Activated T-helper 1 cell treated with Interleukin-2 at 50 U/mL for 16 hours (primary cell): Measurements from ENCODE around the gene RHOB.

Source experiments
- DNase-seq: peaks from one replicate; pipeline ENCODE4 v3.0.0-alpha.2; 2020; ENCODE audit warnings: low read depth

RHOB gene

DNA sequence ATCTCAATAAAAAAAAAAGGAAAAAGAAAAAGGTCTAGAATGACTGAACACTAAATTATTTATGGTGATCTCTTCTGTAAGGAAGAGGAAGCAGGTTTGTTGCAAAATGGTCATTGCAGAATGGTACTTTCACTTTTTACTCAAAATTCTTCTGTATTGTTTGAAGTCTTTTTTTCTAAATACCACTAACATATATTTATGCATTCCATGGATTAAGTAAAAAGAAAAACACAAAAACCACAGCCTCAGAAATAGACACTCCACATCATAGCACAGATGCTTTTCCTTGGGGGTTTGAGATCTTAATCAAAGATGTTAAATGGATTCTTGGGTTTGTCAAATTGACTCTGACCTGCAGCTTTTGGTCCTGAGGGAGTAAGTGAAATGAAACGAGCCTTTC lies 47.4 kb downstream of the RHOB start:
- DNase-seq, result no peak

DNA sequence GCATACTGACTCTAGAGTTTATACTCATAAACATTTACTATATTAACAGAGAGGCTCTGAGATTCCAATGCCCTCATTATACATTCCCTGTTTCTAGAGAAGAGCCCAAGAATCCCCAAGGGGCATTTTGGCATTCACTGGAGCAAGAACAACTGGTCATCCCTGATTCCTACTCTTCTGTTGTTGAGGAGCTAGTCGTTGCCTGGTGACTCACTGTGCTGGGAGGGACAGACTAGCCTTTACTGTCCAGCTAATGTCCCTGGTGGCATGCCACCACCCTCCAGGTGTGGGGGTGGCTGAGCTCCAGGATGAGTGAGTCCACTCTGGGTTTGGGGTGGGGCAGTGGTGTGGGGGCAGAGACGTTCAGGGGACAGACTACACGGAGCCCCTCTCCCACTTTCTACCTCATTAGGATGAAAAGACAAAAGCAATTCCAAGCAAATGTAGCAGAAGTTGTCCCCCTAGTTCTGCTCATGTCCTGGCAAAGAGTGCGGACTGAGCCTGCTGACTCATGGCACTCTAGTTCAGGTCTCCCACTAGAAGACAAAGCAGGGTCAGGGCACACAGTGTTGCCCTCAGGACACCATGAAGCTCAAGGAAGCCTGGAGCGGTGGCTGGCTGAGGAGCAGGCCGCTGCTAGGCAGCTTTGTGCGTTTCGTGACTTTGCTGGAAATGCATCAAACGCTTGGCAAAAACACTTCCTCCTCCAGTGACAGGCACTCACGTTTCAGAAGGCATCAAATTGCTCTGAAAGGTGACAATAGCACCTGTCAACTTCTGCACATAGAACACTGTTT lies 49.4 kb downstream of the RHOB start:
- DNase-seq, result no peak

DNA sequence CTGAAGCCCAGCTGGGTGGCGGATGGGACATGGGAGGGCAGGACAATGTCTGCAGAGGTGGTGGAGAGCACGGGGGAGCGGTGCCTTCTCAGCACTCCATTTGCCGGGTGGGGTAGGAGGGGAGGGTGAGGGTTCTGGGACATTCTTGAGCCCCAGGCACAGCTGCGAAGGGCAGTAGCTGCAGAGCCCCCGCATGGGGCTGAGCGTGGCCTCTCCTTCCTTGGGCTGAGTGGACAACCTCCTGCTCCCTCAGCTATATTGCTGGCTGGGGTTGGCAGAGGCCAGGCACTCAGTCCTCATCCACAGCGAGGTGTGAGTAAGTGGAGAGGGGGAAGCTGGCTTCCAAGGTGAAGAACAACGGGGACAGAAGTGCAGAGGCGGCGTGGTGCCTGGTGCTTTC lies 50.1 kb downstream of the RHOB start:
- DNase-seq, result no peak
